GM18505 (cell line): ENCODE data around the gene RHOB.

Source experiments
- ATAC-seq: cut with Tn5 transposase; IDR thresholded peaks from one replicate; pipeline ENCODE4 v1.9.1; 2021; ENCODE audit not compliant: unreplicated experiment
- POLR2A ChIP-seq: IDR thresholded peaks from 4 replicates; pipeline ENCODE4 v1.6.1; 2011; ENCODE audit warnings: borderline replicate concordance; ENCODE audit not compliant: insufficient read depth, insufficient read length; ENCODE audit errors: extremely low read depth

The RHOB gene

DNA sequence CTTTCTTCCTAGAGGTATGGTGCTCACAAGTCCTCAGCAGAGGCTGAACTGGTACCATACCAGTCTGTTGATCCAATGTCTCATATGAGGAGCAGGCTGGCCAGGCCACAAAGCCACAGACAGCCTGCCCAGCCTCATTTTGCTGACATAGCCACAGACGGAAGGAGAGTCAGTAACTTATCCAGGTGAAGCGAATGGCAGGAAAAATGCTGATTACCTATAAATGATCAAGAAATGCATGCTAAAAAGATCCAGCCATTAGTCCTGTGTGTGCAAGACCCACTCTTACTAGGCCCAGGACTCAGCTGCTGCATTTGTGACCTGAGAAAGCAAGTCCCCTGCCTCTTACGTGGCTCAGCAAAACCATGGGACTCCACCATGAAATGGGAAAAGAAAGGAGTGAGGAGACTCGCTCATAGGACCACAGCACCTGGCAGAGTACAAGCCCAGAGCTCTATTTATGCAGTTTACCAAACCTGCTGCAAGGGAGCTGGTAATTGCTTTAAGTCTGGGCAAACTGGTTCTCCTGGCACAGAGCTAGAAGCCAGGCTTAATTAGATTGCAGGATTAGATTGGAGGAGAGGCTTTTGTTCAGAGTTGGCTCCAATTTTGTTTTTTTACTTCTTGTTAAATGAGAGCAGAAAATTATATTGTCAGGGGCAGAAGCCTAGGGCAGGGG, 19.0 kb downstream of the RHOB start:
- ATAC-seq: no peak

DNA sequence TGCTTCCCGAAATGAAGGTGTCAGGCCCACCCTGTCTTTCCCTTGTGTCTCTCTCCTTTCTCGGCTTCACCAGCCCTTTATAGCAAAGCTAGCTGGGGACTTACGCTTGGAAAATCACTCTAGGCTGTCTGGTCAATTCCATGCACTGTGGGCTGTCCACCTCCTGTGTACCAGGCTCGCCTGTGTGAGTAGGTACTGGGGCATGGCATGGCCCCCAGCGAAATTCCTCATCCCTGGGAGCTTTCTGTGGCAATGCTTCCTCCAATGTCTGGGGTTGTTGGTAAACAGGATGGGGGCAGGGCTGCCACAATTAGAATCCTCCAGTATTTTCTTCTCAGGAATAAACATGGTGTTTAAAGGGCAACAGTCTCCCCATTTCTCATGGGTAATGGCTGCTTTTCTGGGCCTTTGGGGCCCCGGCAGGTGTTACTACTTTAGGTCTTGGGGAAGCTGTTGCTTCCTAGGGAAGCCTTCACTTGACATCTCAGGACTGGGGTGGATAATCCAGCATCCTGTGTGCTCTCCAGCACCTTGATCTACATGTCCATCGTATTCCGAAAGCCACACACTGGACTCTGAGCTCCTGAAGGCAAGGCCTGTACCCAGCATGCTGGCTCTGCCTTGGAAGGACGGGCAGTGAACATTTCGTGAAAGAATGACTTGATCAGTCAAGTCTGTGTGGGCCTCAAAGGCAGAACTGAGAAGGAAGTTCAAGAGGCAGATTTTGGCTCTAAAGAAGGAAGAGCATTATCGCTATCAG, 21.1 kb downstream of the RHOB start:
- TF ChIP-seq POLR2A: no peak
- ATAC-seq: no peak

More for the DNA sequence above, 19.0 kb downstream of the RHOB start:
- no peak for TF ChIP-seq POLR2A

GRCh38 chr2:20468549-20469500, 22.0 kb downstream of the RHOB start:
- ATAC-seq: no peak
- TF ChIP-seq POLR2A: no peak

GRCh38 chr2:20469595-20469994, 22.7 kb downstream of the RHOB start:
- ATAC-seq: no peak
- no peak for TF ChIP-seq POLR2A

DNA sequence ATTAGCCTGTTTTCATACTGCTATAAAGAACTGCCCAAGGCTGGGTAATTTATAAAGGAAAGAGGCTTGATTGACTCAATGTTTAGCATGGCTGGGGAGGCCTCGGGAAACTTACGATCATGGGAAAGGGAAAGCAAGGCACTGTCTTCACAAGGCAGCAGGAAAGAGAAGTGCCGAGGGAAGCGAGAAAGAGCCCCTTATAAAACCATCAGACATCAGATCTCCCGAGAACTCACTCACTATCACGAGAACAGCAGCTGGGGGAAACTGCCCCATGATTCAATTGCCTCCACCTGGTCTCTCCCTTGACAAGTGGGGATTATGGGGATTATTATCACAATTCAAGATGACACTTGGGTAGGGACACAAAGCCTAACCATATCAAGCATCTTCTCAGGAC, 23.3 kb downstream of the RHOB start:
- no peak for ATAC-seq
- TF ChIP-seq POLR2A: no peak

DNA sequence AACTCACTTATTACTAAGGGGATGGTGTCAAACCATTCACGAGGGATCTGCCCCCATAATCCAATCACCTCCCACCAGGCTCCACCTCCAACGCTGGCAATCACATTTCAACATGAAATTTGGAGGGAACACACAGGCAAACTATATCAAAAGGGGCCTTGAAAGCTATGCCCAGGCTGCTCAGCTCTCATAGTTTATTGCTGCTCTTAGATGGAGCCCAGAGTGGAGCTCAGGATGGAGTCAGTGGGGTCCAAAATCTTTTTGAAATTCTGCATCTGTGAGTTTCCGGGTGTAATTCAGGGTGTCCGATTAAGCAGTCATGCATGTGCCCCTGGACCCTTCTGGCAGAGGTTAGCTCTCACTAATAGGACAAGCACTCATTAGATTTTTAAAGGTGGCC, 24.3 kb downstream of the RHOB start:
- no peak for TF ChIP-seq POLR2A
- ATAC-seq: no peak

- TF ChIP-seq POLR2A: no peak
- ATAC-seq: no peak
Observed at GRCh38 chr2:20471902-20472559, 25.2 kb downstream of the RHOB start.

DNA sequence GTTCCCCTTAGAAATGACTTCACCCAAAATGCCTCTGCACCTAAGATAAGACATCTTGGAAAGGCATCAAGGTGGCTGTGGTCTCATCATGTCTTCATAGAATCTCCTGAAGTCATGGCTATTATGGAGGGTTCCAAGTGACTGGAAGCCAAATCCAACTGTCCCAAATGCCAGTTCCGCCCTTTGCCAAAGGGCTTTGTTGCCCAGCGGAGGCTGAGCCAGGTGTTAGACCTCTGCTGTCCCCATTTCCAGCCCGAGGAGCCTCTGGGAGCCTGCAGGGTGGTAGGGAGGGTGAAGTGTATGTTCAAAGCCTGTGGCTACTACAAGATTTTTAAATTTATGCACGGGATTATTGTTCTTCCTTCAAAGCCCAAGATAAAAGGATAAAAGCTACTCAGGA, 25.7 kb downstream of the RHOB start:
- TF ChIP-seq POLR2A: no peak

DNA sequence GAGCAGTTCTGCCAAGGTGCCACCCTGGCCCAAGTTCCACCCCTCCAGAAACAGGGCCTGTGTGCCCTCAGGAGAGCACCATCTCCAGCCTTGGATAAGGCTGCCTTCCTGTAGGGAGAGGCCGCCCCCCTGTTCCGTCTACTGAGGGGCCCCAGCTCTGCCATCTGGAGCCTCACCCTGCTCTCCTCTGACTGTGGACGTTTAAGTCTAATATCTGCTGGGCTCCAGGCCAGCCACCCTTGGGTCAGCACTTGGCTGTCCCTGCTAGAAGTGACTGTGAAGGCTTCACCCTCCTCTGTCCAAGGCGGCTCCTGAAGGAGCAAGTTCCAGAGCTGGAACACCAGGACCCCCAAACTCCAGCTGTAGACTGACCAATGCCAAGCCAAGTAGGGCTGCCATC, 26.3 kb downstream of the RHOB start:
- no peak for TF ChIP-seq POLR2A

More for the DNA sequence above, 25.7 kb downstream of the RHOB start:
- ATAC-seq: no peak

DNA sequence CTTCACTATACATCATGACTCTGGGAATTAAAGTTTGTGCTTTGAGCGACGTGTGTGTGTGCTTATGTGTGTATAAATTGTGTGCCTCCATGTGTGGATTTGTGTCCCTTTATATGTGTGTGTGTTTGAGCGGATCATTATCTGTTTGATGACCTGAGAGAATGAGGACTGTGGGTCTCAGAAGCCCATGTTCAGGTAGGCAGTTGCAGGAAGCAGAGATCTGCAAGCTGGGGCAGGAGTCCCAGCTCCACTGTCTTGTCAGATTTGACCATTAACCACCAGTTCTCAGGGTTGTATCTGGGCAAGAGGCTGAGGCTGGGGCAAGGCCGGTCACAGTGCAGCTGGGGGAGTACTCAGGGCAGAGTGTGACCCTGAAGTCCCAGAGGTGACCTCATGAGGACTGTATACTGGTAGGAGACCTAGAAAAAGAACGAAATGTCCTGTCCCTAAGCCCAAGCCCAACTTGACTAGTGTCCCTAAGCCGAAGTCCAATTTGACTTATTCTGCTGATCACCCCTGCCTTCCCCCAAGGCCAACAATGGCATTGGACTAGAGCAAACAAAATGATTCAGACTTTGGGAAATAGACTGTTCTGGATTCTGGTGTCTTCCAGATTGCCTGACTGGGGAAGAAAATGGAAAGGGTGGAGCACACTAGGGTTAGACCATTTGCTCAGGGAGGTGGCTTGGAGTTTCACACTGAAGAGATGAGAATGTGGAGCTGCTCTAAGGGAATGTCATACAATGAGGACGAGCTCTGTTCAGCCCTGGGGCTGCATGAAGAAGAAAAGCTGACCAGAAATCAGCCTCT, 28.1 kb downstream of the RHOB start:
- no peak for TF ChIP-seq POLR2A
- ATAC-seq: no peak

More for the DNA sequence above, 26.3 kb downstream of the RHOB start:
- ATAC-seq: no peak

- TF ChIP-seq POLR2A: no peak
Observed at GRCh38 chr2:20475567-20475952, 28.7 kb downstream of the RHOB start.

DNA sequence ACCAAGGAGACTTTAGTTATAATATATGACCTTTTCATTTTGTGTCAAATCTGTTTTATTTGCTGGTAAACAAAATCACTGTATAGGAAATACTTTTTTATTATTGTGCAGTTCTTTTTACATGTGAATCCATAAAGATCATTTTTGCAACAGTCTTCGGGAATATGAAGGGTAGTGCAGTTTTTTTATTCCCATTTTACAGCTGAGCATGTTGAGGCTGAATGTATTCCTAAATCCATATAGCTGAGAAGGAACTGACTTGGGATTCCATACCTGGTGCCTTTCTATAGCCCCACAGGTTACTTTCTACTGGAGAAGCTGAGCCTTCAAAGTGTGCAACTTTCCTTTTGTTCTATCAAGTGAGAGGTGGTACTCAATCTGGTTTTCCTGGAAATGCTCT, 29.6 kb downstream of the RHOB start:
- ATAC-seq: no peak
- TF ChIP-seq POLR2A: no peak

More at GRCh38 chr2:20475567-20475952, 28.7 kb downstream of the RHOB start:
- no peak for ATAC-seq
